Naive thymus-derived CD4-positive, alpha-beta T cell (primary cell): Measurements from ENCODE around the gene GPC3. TPM values are rescaled to one million over a fixed set of nuclear protein-coding genes. Genes with fewer than 3 reads are reported as not detected.
A peak's percentile ranks its signal among the peaks of the same experiment; 100 is the strongest.

Experiments used
- ATAC-seq: fragments of 150-1000 bp; cut with Tn5 transposase; 2 replicates; pipeline ENCODE4 v1.10.0; 2021; ENCODE audit warnings: mild to moderate bottlenecking, moderate library complexity
- CTCF ChIA-PET: fragments of 350-600 bp; sonication (Branson Sonifier 250); formaldehyde crosslinking; loops from one replicate; lab custom pipeline; 2021; ENCODE audit warnings: antibody characterized with exemption; lab: Charles Lee
- POLR2A ChIA-PET: fragments of 350-600 bp; sonication (Branson Sonifier 250); formaldehyde crosslinking; loops from one replicate; lab custom pipeline; 2021; ENCODE audit warnings: antibody characterized with exemption, inconsistent platforms; lab: Charles Lee
- DNase-seq, 9 donors: peaks; one replicate each; pipeline versions ENCODE4 v3.0.0 to v3.0.0-alpha.2; 2020 to 2022; ENCODE audit warnings: mixed read lengths in 1 of 9
- H3K27ac ChIP-seq: one replicate; pipeline ENCODE4 v1.7.0; 2013; ENCODE audit warnings: mild to moderate bottlenecking, low read depth, low read length, moderate library complexity
- H3K27me3 ChIP-seq, 2 donors: one replicate each; pipeline ENCODE4 v1.7.0; 2013; ENCODE audit warnings: low read length in 2 of 2, mild to moderate bottlenecking in 2 of 2, moderate library complexity in 2 of 2; ENCODE audit not compliant: control insufficient read depth in 2 of 2, insufficient read depth in 2 of 2
- H3K36me3 ChIP-seq, 3 experiments: 1 replicate in 2 of 3; 2 replicates in 1 of 3; pipeline ENCODE4 v1.7.0; 2013; ENCODE audit warnings: low read length in 3 of 3, mild to moderate bottlenecking in 3 of 3, moderate library complexity in 1 of 3; ENCODE audit not compliant: insufficient read depth in 3 of 3, control insufficient read depth in 2 of 3
- H3K4me1 ChIP-seq, 2 donors: one replicate each; pipeline ENCODE4 v1.7.0; 2013; ENCODE audit warnings: low read length in 2 of 2, mild to moderate bottlenecking in 2 of 2, moderate library complexity in 1 of 2; ENCODE audit not compliant: control insufficient read depth in 2 of 2, insufficient read depth in 2 of 2
- H3K4me3 ChIP-seq: 2 replicates; pipeline ENCODE4 v1.7.0; 2013; ENCODE audit warnings: mild to moderate bottlenecking, low read length
- H3K9me3 ChIP-seq, 3 experiments: 1 replicate in 2 of 3; 2 replicates in 1 of 3; pipeline ENCODE4 v1.7.0; 2013; ENCODE audit warnings: low read length in 3 of 3; ENCODE audit not compliant: control insufficient read depth in 2 of 3
- H3K27ac Mint-ChIP-seq, 9 donors: one replicate each; pipeline ENCODE4 v1.8.0; 2020 to 2022; ENCODE audit warnings: mixed read lengths in 9 of 9, mild to moderate bottlenecking in 8 of 9, moderate library complexity in 5 of 9, inconsistent platforms in 2 of 9
- H3K27me3 Mint-ChIP-seq, 5 donors: one replicate each; pipeline ENCODE4 v1.8.0; 2021 to 2022; ENCODE audit warnings: mixed read lengths in 5 of 5, mild to moderate bottlenecking in 1 of 5
- H3K36me3 Mint-ChIP-seq, 5 donors: one replicate each; pipeline ENCODE4 v1.8.0; 2020 to 2022; ENCODE audit warnings: mixed read lengths in 5 of 5, mild to moderate bottlenecking in 3 of 5, inconsistent platforms in 1 of 5
- H3K4me1 Mint-ChIP-seq, 7 donors: one replicate each; pipeline ENCODE4 v1.8.0; 2020 to 2022; ENCODE audit warnings: mixed read lengths in 7 of 7, mild to moderate bottlenecking in 3 of 7, inconsistent platforms in 1 of 7
- H3K4me3 Mint-ChIP-seq, 10 donors: one replicate each; pipeline ENCODE4 v1.8.0; 2020 to 2022; ENCODE audit warnings: mild to moderate bottlenecking in 10 of 10, mixed read lengths in 10 of 10, moderate library complexity in 6 of 10, inconsistent platforms in 2 of 10
- H3K9me3 Mint-ChIP-seq, 11 donors: one replicate each; pipeline ENCODE4 v1.8.0; 2020 to 2022; ENCODE audit warnings: mixed read lengths in 11 of 11, mild to moderate bottlenecking in 4 of 11, inconsistent platforms in 1 of 11, moderate library complexity in 1 of 11
- intact Hi-C, 2 donors: fragments of 100-400 bp; cut with micrococcal nuclease; formaldehyde crosslinking; loops; one replicate each; pipeline ENCODE4 v1.15.1; 2023
- polyA plus RNA-seq, 2 donors: library from polyadenylated mRNA; unstranded; fragments of 300-500 nt; fragmentation: Illumina TruSeq; gene quantifications; one replicate each; pipeline ENCODE4 v1.2.3, GENCODE V29; 2021
- total RNA-seq, 6 experiments: library from RNA in 5 of 6; stranded (reverse) in 5 of 6; gene quantifications; 1 replicate in 5 of 6; 2 replicates in 1 of 6; pipeline ENCODE4 v1.2.3 and lab custom pipeline; 2021 to 2026

GPC3 gene
- total and polyA plus RNA-seq, 7 experiments from 2014 or later: 0.24 to 6.0 (median 0.65) TPM

DNA sequence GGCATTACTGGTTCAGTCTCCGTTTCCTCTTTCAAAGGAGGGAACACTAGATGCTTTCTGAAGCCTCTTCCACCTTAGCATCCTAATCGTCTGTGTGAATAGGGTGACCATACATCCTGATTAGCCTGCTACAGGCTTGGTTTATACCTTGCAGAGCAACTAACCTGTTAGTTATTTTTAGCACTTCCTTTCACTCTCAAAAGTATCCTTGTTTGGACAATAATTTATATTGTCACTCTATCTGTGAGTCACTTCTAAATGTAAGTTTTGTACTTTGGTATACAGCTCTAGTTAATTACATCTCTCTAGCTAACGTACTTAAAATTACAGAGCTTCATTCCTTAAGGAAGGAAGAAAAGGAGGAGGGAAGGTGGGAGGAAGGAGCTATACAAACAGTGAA lies 174.5 kb downstream of the GPC3 start:
- Histone ChIP-seq H3K9me3 (no peaks in the 10 kb centered on the region), H3K27ac (no peak overlapping the region), H3K27me3 (no peaks in the 10 kb centered on the region), H3K4me1 (no peaks in the 10 kb centered on the region), H3K4me3 (no peak overlapping the region), H3K36me3 (no peaks in the 10 kb centered on the region)
- Mint-ChIP-seq H3K36me3 (no peaks in the 10 kb centered on the region), H3K4me3 (no peak overlapping the region), H3K27me3 (no peaks in the 10 kb centered on the region), H3K27ac (no peak overlapping the region), H3K9me3 (peaks cover 0 to 2% (median 0%) of the 10 kb centered on the region in 11 donors), H3K4me1 (peaks cover 0 to 3% (median 0%) of the 10 kb centered on the region in 7 donors)
- ChIA-PET POLR2A (no interaction called here), CTCF (no interaction called here)
- intact Hi-C loops: no loop called here
- DNase-seq (no peak), ATAC-seq (no peak)

DNA sequence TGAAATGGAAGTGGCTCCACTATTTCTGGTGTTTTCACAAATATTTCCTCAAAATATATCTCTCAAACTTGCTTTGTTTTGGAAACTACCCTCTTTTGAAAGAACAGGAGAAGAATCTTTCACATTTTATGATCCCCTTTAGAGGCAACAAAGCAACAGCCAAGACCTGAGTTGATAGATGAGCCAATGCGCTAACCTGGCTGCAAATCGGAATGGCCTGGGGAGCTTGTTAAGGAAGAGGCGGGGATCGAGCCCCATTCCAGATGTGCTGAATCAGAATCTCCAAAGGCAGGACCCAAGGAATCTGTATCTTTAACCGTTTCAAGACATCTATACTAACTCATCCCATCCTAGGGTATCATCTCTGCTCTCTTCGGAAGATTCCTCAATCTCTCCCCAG lies 181.3 kb downstream of the GPC3 start:
- H3K36me3 Mint-ChIP-seq: no peaks in the 10 kb centered on the region
- POLR2A ChIA-PET: no interaction called here
- no peak for DNase-seq
- peaks cover 0 to 3% (median 0%) of the 10 kb centered on the region in 7 donors for H3K4me1 Mint-ChIP-seq
- H3K27ac Mint-ChIP-seq: peak overlapping the region in 1 of 9 donors; percentile 39
- no peaks in the 10 kb centered on the region for H3K9me3 ChIP-seq
- no peaks in the 10 kb centered on the region for H3K4me1 ChIP-seq
- peaks cover 0 to 2% (median 0%) of the 10 kb centered on the region in 11 donors for H3K9me3 Mint-ChIP-seq
- no peaks in the 10 kb centered on the region for H3K36me3 ChIP-seq
- intact Hi-C loops: no loop called here
- no peak overlapping the region for H3K27ac ChIP-seq
- no peak overlapping the region for H3K4me3 ChIP-seq
- no peaks in the 10 kb centered on the region for H3K27me3 ChIP-seq
- H3K27me3 Mint-ChIP-seq: peaks cover 0 to 4% (median 0%) of the 10 kb centered on the region in 5 donors
- no peak overlapping the region for H3K4me3 Mint-ChIP-seq
- ATAC-seq: no peak
- CTCF ChIA-PET: no interaction called here

DNA sequence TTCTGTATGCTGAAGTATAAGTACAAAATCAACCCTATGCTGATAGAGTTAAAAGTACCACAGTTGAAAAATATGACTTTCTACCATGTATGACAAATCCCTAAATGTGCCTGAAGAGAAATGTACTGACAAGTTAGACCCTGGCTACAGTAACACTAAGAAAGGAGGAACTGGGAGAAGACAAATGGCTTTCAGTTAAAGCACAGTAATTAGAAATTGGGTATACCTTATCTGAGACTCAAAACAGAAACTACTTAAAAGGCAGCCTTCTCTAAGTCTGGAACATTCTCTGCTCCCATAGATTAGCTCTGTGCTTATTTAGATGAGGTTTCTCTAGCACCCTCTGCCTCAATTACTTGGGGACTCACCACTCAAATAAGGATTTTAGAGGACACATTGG lies 189.1 kb downstream of the GPC3 start:
- DNase-seq: no peak
- no peaks in the 10 kb centered on the region for H3K9me3 Mint-ChIP-seq
- H3K36me3 ChIP-seq: no peaks in the 10 kb centered on the region
- ChIA-PET CTCF (no interaction called here), POLR2A (no interaction called here)
- H3K27me3 Mint-ChIP-seq: peaks cover 0 to 2% (median 0%) of the 10 kb centered on the region in 5 donors
- intact Hi-C loops: loop anchor here in 1 of 2 donors (1.0 kb wide), 1 partner anchor 600 kb away; no protein-coding TSS in a partner anchor
- H3K36me3 Mint-ChIP-seq: no peaks in the 10 kb centered on the region
- H3K9me3 ChIP-seq: no peaks in the 10 kb centered on the region
- H3K4me1 Mint-ChIP-seq: no peaks in the 10 kb centered on the region
- no peak overlapping the region for H3K4me3 ChIP-seq
- no peaks in the 10 kb centered on the region for H3K4me1 ChIP-seq
- ATAC-seq: no peak
- no peaks in the 10 kb centered on the region for H3K27me3 ChIP-seq
- no peak overlapping the region for H3K4me3 Mint-ChIP-seq
- H3K27ac ChIP-seq: no peak overlapping the region
- H3K27ac Mint-ChIP-seq: no peak overlapping the region

DNA sequence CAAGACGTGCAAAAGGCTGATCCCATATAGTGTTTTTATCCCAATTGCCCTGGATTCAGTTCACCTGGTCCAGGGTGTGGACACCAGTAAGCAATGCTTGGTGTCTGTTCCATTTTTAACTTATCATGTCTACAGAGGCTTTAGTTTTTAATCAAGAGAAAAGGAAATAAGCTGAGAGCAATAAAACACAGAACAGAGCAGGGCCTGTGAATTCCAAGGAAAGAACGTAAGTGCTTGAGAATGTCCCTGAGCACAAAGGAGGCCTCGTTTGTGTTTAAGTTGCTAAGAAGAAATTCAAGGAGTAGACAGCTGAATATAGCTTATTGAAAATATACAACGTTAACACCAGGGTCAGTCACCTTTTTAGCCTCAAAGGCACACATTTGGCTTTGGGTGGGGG lies 191.3 kb downstream of the GPC3 start:
- Histone ChIP-seq H3K9me3 (no peaks in the 10 kb centered on the region), H3K4me1 (no peaks in the 10 kb centered on the region), H3K27ac (no peak overlapping the region), H3K27me3 (no peaks in the 10 kb centered on the region), H3K36me3 (no peaks in the 10 kb centered on the region), H3K4me3 (no peak overlapping the region)
- ChIA-PET POLR2A (no interaction called here), CTCF (interaction anchor here (0.5 to 3.0 kb wide), 4 partner anchors 15 to 1149 kb away, joined by 4 to 20 read pairs (median 8); no protein-coding TSS in a partner anchor)
- Mint-ChIP-seq H3K4me1 (no peaks in the 10 kb centered on the region), H3K4me3 (no peak overlapping the region), H3K27me3 (peaks cover 0 to 3% (median 0%) of the 10 kb centered on the region in 5 donors), H3K9me3 (no peaks in the 10 kb centered on the region), H3K36me3 (no peaks in the 10 kb centered on the region), H3K27ac (no peak overlapping the region)
- DNase-seq (no peak), ATAC-seq (no peak)
- intact Hi-C loops: loop anchor here in 1 of 2 donors (5.0 kb wide), 1 partner anchor 128 kb away; no protein-coding TSS in a partner anchor

DNA sequence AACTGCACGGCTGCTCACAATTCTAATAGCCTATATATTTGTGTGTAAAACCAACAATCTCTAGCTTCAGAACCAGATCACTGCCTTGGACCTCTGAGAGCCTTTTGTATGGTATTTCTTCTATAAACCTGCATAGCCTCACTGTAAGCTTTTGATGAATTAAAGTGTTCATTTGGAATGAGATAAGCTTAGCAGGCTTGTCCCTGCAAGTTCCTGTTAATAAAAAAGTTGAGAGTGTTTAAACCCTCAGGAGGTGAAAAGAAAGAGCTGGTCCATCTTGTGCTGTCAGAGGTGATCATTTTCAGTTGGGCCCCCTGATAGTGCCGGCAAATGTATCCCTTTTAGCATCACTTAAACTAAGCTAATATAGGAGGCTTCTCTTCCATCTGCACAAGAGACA lies 191.8 kb downstream of the GPC3 start:
- DNase-seq (no peak), ATAC-seq (no peak)
- Mint-ChIP-seq H3K27ac (no peak overlapping the region), H3K36me3 (no peaks in the 10 kb centered on the region), H3K27me3 (peaks cover 0 to 3% (median 0%) of the 10 kb centered on the region in 5 donors), H3K4me3 (no peak overlapping the region), H3K4me1 (no peaks in the 10 kb centered on the region), H3K9me3 (no peaks in the 10 kb centered on the region)
- H3K27me3 ChIP-seq: no peaks in the 10 kb centered on the region
- no peaks in the 10 kb centered on the region for H3K9me3 ChIP-seq
- no peaks in the 10 kb centered on the region for H3K36me3 ChIP-seq
- H3K4me1 ChIP-seq: no peaks in the 10 kb centered on the region
- intact Hi-C loops: loop anchor here in 1 of 2 donors (2.0 to 5.0 kb wide), 2 partner anchors 129 to 603 kb away; no protein-coding TSS in a partner anchor
- H3K4me3 ChIP-seq: no peak overlapping the region
- ChIA-PET POLR2A (no interaction called here), CTCF (interaction anchor here (0.5 to 3.0 kb wide), 4 partner anchors 14 to 1150 kb away, joined by 4 to 20 read pairs (median 8); no protein-coding TSS in a partner anchor)
- H3K27ac ChIP-seq: no peak overlapping the region

DNA sequence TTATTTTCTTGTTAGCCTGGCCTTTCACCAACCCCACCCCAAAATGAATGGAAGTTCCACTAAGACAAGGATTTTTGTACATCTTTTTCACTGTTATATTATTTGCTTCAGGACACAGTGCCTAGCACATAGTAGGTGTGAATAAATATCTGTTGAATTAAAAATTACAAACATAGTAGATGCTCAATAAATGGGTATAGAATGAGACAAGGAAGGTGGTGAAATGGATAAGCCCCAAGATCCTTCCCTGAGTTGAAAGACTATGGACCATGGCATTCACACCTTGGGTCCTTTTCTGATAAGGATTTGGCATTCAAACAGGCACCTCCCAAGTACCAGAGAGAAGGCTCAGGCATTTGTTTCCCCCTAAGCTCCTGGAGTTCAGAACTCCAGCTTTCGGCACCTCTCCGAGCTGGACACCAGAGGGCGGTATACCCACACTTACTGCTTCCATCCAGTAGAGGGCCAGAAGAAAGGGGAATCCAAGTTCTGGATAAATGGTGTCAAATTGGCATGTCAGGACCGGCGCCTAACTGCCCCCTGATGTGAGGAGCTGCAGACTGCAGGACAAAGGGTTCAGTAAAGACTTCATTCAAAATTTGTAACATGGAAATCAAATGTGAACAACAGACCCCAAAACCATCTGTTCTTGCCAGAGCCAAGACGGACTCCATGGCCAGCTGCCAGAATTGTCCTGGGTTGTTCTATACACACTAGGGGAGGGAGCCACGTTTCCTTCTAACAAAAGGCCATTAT lies 193.0 kb downstream of the GPC3 start:
- Mint-ChIP-seq H3K4me1 (no peaks in the 10 kb centered on the region), H3K27ac (no peak overlapping the region), H3K27me3 (peaks cover 0 to 3% (median 0%) of the 10 kb centered on the region in 5 donors), H3K36me3 (no peaks in the 10 kb centered on the region), H3K9me3 (no peaks in the 10 kb centered on the region), H3K4me3 (no peak overlapping the region)
- no peaks in the 10 kb centered on the region for H3K9me3 ChIP-seq
- DNase-seq (peak; percentile 22 to 71 (median 54)), ATAC-seq (peak; percentile 87)
- intact Hi-C loops: loop anchor here (1.0 to 5.0 kb wide), 9 partner anchors 130 to 604 kb away; no protein-coding TSS in a partner anchor
- H3K27ac ChIP-seq: no peak overlapping the region
- ChIA-PET POLR2A (no interaction called here), CTCF (interaction anchor here (0.6 to 3.0 kb wide), 7 partner anchors 13 to 660 kb away, joined by 3 to 20 read pairs (median 7); no protein-coding TSS in a partner anchor)
- H3K4me1 ChIP-seq: no peaks in the 10 kb centered on the region
- no peaks in the 10 kb centered on the region for H3K27me3 ChIP-seq
- H3K4me3 ChIP-seq: no peak overlapping the region
- no peaks in the 10 kb centered on the region for H3K36me3 ChIP-seq
